HepG2 (cell line): Measurements from ENCODE around the gene NDRG2. TPM values are rescaled to one million over a fixed set of nuclear protein-coding genes. Genes with fewer than 3 reads are reported as not detected.

ENCODE experiments used
- BHLHE40 ChIP-seq: IDR thresholded peaks from 2 replicates; pipeline ENCODE4 v1.6.1; 2011; ENCODE audit warnings: low read length, improper control_type of control experiment
- CBX5 ChIP-seq: sonication (generic); formaldehyde crosslinking; IDR thresholded peaks from 2 replicates; pipeline ENCODE4 v1.4.0; 2020; ENCODE audit warnings: missing genetic modification reagents, borderline replicate concordance
- CEBPB ChIP-seq: IDR thresholded peaks from 2 replicates; pipeline ENCODE4 v1.6.1; 2011; ENCODE audit warnings: low read depth, low read length, improper control_type of control experiment, borderline replicate concordance
- CEBPG ChIP-seq: IDR thresholded peaks from 2 replicates; pipeline ENCODE4 v1.6.1; 2016
- CREB1 ChIP-seq, 2 experiments: fragments of 450-650 bp in 1 of 2; IDR thresholded peaks; 2 replicates each; pipeline ENCODE4 v1.6.1; 2016 to 2017; ENCODE audit warnings: control low read depth in 1 of 2, mild to moderate bottlenecking in 1 of 2, missing compliant biosample characterization in 1 of 2, missing genetic modification characterization in 1 of 2
- CREM ChIP-seq, 2 experiments: sonication (generic) in 1 of 2; formaldehyde crosslinking in 1 of 2; IDR thresholded peaks; 2 replicates each; pipeline versions ENCODE4 v1.4.0 to v1.6.1; 2016 to 2020; ENCODE audit warnings: antibody characterized with exemption in 1 of 2, mild to moderate bottlenecking in 1 of 2, missing genetic modification reagents in 1 of 2
- FOXA1 ChIP-seq, 2 experiments: fragments of 450-650 bp in 1 of 2; sonication (generic) in 1 of 2; formaldehyde crosslinking in 1 of 2; IDR thresholded peaks; 2 replicates each; pipeline versions ENCODE4 v1.4.0 to v1.6.1; 2016 to 2020; ENCODE audit warnings: missing genetic modification reagents in 1 of 2
- GATAD2A ChIP-seq: IDR thresholded peaks from 2 replicates; pipeline ENCODE4 v1.6.1; 2016
- HOXA3 ChIP-seq: sonication (generic); formaldehyde crosslinking; IDR thresholded peaks from 2 replicates; pipeline ENCODE4 v1.5.0; 2020; ENCODE audit warnings: missing genetic modification reagents
- KDM6A ChIP-seq: IDR thresholded peaks from 2 replicates; pipeline ENCODE4 v1.6.1; 2016; ENCODE audit warnings: low read depth
- MXD4 ChIP-seq: IDR thresholded peaks from 2 replicates; pipeline ENCODE4 v1.6.1; 2016; ENCODE audit warnings: mild to moderate bottlenecking, missing biosample characterization, missing genetic modification reagents
- RARA ChIP-seq: IDR thresholded peaks from 2 replicates; pipeline ENCODE4 v1.6.1; 2016; ENCODE audit warnings: missing genetic modification reagents, missing compliant biosample characterization
- SIX4 ChIP-seq: sonication (generic); formaldehyde crosslinking; IDR thresholded peaks from 2 replicates; pipeline ENCODE4 v1.4.0; 2020; ENCODE audit warnings: missing genetic modification reagents
- SMAD3 ChIP-seq: sonication (generic); formaldehyde crosslinking; IDR thresholded peaks from 2 replicates; pipeline ENCODE4 v1.4.0; 2020; ENCODE audit warnings: missing genetic modification reagents
- SOX6 ChIP-seq, 2 experiments: fragments of 450-650 bp in 1 of 2; sonication (generic) in 1 of 2; formaldehyde crosslinking in 1 of 2; IDR thresholded peaks; 2 replicates each; pipeline versions ENCODE4 v1.4.0 to v1.6.1; 2017 to 2020; ENCODE audit warnings: antibody characterized with exemption in 1 of 2, mild to moderate bottlenecking in 1 of 2, missing genetic modification reagents in 1 of 2
- THAP9 ChIP-seq: sonication (generic); formaldehyde crosslinking; IDR thresholded peaks from 2 replicates; pipeline ENCODE4; 2020; ENCODE audit warnings: missing genetic modification reagents, mild to moderate bottlenecking, borderline replicate concordance
- XRCC5 ChIP-seq: fragments of 200-400 bp; formaldehyde crosslinking; optimal IDR thresholded peaks from 2 replicates; pipeline ENCODE3; 2017; ENCODE audit warnings: mild to moderate bottlenecking, low read length
- ZBTB37 ChIP-seq: sonication (generic); formaldehyde crosslinking; IDR thresholded peaks from 2 replicates; pipeline ENCODE4 v1.4.0; 2020; ENCODE audit warnings: mild to moderate bottlenecking, missing genetic modification reagents
- ZMYM4 ChIP-seq: sonication (generic); formaldehyde crosslinking; IDR thresholded peaks from 2 replicates; pipeline ENCODE4 v1.8.1; 2023; ENCODE audit warnings: mild to moderate bottlenecking, missing genetic modification reagents
- ZNF33B ChIP-seq: sonication (generic); formaldehyde crosslinking; IDR thresholded peaks from 2 replicates; pipeline ENCODE4 v1.5.1; 2020; ENCODE audit warnings: mild to moderate bottlenecking, missing genetic modification reagents
- ZNF598 ChIP-seq: sonication (generic); formaldehyde crosslinking; IDR thresholded peaks from 2 replicates; pipeline ENCODE4 v1.5.1; 2020; ENCODE audit warnings: mild to moderate bottlenecking, missing genetic modification reagents, borderline replicate concordance
- ZSCAN12 ChIP-seq: sonication (generic); formaldehyde crosslinking; IDR thresholded peaks from 2 replicates; pipeline ENCODE4 v1.9.0; 2021; ENCODE audit warnings: mild to moderate bottlenecking, missing genetic modification reagents
- polyA plus RNA-seq, 8 experiments: library from polyadenylated mRNA; depleted of rRNA in 3 of 8; stranded (reverse) in 7 of 8; unstranded in 1 of 8; fragments of >200 nt; fragmentation: Illumina TruSeq in 4 of 8; extraction: Trizol in 4 of 8; gene quantifications; 2 replicates each; pipeline versions ENCODE4 v1.2.1 to v1.2.3, GENCODE V29; 2011 to 2016; ENCODE audit warnings: low read depth in 4 of 8, missing spikeins in 1 of 8, mixed read lengths in 1 of 8; ENCODE audit not compliant: insufficient read depth in 1 of 8
- total RNA-seq, 5 experiments: library from RNA; depleted of rRNA; stranded (reverse); fragments of >200 nt; fragmentation: Illumina TruSeq; extraction: Trizol; gene quantifications; 2 replicates each; pipeline ENCODE4 v1.2.3, GENCODE V29; 2016; ENCODE audit warnings: low read depth in 1 of 5
- TF ChIP-seq, protein P1 (sequence below): sonication (generic); formaldehyde crosslinking; IDR thresholded peaks from 2 replicates; pipeline ENCODE4 v1.4.0; 2020; ENCODE audit warnings: mild to moderate bottlenecking, missing genetic modification reagents
- TF ChIP-seq, protein P2 (sequence below): sonication (generic); formaldehyde crosslinking; IDR thresholded peaks from 2 replicates; pipeline ENCODE4 v1.4.0; 2020; ENCODE audit warnings: missing genetic modification reagents

Gene NDRG2
- total and polyA plus RNA-seq, 2 of the 13 experiments (the other 11 are each of a cell fraction or from before 2014, with no cell fraction given), result 27.2 to 189 TPM

- TF ChIP-seq ZSCAN12 (no peak), BHLHE40 (no peak), MXD4 (no peak; the same call in 1 of the 2 replicates), CREM (IDR thresholded peaks at IDR 0.05) (peak; percentile 45; the same call in 1 of the 2 replicates), CREM (CRISPR knock-in tag; IDR thresholded peaks at IDR 0.05) (no peak), CEBPG (CRISPR knock-in tag) (peak; percentile 99), ZMYM4 (CRISPR knock-in tag) (peak; percentile 43; the same call in 1 of the 2 replicates), RARA (CRISPR knock-in tag) (peak; percentile 81), KDM6A (no peak; the same call in 1 of the 2 replicates), SIX4 (CRISPR knock-in tag) (0 out of 2 replicates have a peak, but pooled peaks have one; percentile 32), ZNF598 (CRISPR knock-in tag) (no peak), THAP9 (CRISPR knock-in tag) (0 out of 2 replicates have a peak, but pooled peaks have one; percentile 15), GATAD2A (CRISPR knock-in tag) (peak; percentile 74), CREB1 (IDR thresholded peaks at IDR 0.05) (no peak), CREB1 (CRISPR knock-in tag; IDR thresholded peaks at IDR 0.05) (peak; percentile 57; the same call in 1 of the 2 replicates), XRCC5 (no peak), ZBTB37 (CRISPR knock-in tag) (no peak), HOXA3 (CRISPR knock-in tag) (peak; percentile 47; the same call in 1 of the 2 replicates), ZNF33B (CRISPR knock-in tag) (no peak), SOX6 (IDR thresholded peaks at IDR 0.05) (no peak), SOX6 (CRISPR knock-in tag; IDR thresholded peaks at IDR 0.05) (peak; percentile 55; the same call in 1 of the 2 replicates), SMAD3 (0 out of 2 replicates have a peak, but pooled peaks have one; percentile 29), CBX5 (CRISPR knock-in tag) (0 out of 2 replicates have a peak, but pooled peaks have one; percentile 19), CEBPB (peak; percentile 99), FOXA1 (IDR thresholded peaks at IDR 0.05) (no peak), FOXA1 (CRISPR knock-in tag; IDR thresholded peaks at IDR 0.05) (peak; percentile 13; the same call in 1 of the 2 replicates)
- TF ChIP-seq, protein P1, sequence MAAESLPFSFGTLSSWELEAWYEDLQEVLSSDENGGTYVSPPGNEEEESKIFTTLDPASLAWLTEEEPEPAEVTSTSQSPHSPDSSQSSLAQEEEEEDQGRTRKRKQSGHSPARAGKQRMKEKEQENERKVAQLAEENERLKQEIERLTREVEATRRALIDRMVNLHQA, result no peak
- TF ChIP-seq, protein P2, sequence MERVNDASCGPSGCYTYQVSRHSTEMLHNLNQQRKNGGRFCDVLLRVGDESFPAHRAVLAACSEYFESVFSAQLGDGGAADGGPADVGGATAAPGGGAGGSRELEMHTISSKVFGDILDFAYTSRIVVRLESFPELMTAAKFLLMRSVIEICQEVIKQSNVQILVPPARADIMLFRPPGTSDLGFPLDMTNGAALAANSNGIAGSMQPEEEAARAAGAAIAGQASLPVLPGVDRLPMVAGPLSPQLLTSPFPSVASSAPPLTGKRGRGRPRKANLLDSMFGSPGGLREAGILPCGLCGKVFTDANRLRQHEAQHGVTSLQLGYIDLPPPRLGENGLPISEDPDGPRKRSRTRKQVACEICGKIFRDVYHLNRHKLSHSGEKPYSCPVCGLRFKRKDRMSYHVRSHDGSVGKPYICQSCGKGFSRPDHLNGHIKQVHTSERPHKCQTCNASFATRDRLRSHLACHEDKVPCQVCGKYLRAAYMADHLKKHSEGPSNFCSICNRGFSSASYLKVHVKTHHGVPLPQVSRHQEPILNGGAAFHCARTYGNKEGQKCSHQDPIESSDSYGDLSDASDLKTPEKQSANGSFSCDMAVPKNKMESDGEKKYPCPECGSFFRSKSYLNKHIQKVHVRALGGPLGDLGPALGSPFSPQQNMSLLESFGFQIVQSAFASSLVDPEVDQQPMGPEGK (CRISPR knock-in tag), result peak; percentile 48
Observed at GRCh38 chr14:21043974-21044618, 19.2 kb upstream of the NDRG2 start (continued).
